Stimulated activated CD4-positive, alpha-beta T cell treated with anti-CD3 and anti-CD28 coated beads, Interleukin-2, amount 100 ng/mL, for 48 hours (primary cell): Measurements from ENCODE around the gene NXPH4.

Experiments used
- DNase-seq, 2 donors: peaks; one replicate each; pipeline ENCODE4 v3.0.0-alpha.2; 2020

NXPH4 gene

GRCh38 chr12:57183939-57184725 lies 32.5 kb upstream of the NXPH4 start:
- no peak for DNase-seq

GRCh38 chr12:57185403-57185802 lies 31.2 kb upstream of the NXPH4 start:
- no peak for DNase-seq

- DNase-seq = no peak
Observed at GRCh38 chr12:57185906-57186508, 30.6 kb upstream of the NXPH4 start.

GRCh38 chr12:57187222-57188089 lies 29.1 kb upstream of the NXPH4 start:
- no peak for DNase-seq

GRCh38 chr12:57188090-57188425 lies 28.5 kb upstream of the NXPH4 start:
- DNase-seq = no peak

- DNase-seq = no peak
Observed at GRCh38 chr12:57190037-57190436, 26.6 kb upstream of the NXPH4 start.

- no peak for DNase-seq
Observed at GRCh38 chr12:57190821-57191220, 25.8 kb upstream of the NXPH4 start.

GRCh38 chr12:57191410-57191809 lies 25.2 kb upstream of the NXPH4 start:
- no peak for DNase-seq

- no peak for DNase-seq
Observed at GRCh38 chr12:57192920-57193319, 23.7 kb upstream of the NXPH4 start.

GRCh38 chr12:57193706-57194245 lies 22.8 kb upstream of the NXPH4 start:
- DNase-seq = no peak

GRCh38 chr12:57194253-57194652 lies 22.3 kb upstream of the NXPH4 start:
- DNase-seq = no peak

GRCh38 chr12:57195186-57195585 lies 21.4 kb upstream of the NXPH4 start:
- DNase-seq = no peak

- no peak for DNase-seq
Observed at GRCh38 chr12:57195611-57196371, 20.8 kb upstream of the NXPH4 start.

GRCh38 chr12:57196439-57196838 lies 20.2 kb upstream of the NXPH4 start:
- no peak for DNase-seq

GRCh38 chr12:57196956-57197355 lies 19.6 kb upstream of the NXPH4 start:
- no peak for DNase-seq

- no peak for DNase-seq
Observed at GRCh38 chr12:57198329-57198728, 18.3 kb upstream of the NXPH4 start.

GRCh38 chr12:57199191-57199590 lies 17.4 kb upstream of the NXPH4 start:
- no peak for DNase-seq

GRCh38 chr12:57200497-57200896 lies 16.1 kb upstream of the NXPH4 start:
- DNase-seq = no peak

- no peak for DNase-seq
Observed at GRCh38 chr12:57201219-57201618, 15.4 kb upstream of the NXPH4 start.

- no peak for DNase-seq
Observed at GRCh38 chr12:57201631-57202030, 15.0 kb upstream of the NXPH4 start.

- DNase-seq = no peak
Observed at GRCh38 chr12:57202321-57202720, 14.3 kb upstream of the NXPH4 start.

GRCh38 chr12:57203201-57203600 lies 13.4 kb upstream of the NXPH4 start:
- DNase-seq = no peak

GRCh38 chr12:57203791-57204190 lies 12.8 kb upstream of the NXPH4 start:
- no peak for DNase-seq
